Stromal cell of bone marrow (primary cell): Measurements from ENCODE around the gene XPOT.

Source experiments
- DNase-seq: peaks from one replicate; pipeline ENCODE4 v3.0.0-alpha.2; 2012; ENCODE audit warnings: low read depth

Gene XPOT

GRCh38 chr12:64427988-64428387 lies 23.8 kb downstream of the XPOT start:
- no peak for DNase-seq

DNA sequence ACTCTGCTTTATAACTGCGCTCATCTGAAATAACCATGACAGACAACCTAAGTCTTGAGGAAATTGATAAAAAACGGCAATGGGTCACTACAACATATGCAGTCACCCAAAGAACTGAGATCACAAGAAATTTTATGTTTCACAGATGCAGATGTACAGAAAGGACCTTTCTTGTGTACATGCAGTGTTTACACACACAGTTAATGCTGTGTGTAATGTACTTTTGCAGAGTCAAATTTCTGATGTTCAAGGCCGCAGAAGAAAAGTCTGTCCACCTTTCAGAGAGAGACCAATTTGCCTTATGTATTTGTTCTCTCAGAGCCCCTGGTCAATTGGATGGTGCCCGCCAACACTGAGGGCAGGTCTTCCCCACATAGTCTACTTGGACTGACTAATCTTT lies 24.8 kb downstream of the XPOT start:
- no peak for DNase-seq

DNA sequence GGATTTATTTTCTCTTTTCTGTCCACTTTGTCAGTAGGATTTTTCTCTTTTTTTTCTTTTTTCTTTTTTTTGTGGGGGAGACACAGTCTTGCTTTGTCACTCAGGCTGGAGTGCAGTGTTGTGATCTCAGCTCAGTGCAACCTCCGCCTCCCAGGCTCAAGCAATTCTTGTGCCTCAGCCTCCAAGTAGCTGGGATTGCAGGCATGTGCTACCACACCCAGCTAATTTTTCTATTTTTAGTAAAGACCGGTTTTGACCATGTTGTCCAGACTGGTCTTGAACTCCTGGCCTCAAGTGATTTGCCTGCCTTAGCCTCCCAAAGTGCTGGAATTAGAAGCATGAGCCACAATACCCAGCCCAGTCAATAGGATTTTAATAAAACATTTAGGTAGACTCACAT lies 26.7 kb downstream of the XPOT start:
- DNase-seq = no peak

GRCh38 chr12:64431791-64432190 lies 27.6 kb downstream of the XPOT start:
- DNase-seq = no peak

DNA sequence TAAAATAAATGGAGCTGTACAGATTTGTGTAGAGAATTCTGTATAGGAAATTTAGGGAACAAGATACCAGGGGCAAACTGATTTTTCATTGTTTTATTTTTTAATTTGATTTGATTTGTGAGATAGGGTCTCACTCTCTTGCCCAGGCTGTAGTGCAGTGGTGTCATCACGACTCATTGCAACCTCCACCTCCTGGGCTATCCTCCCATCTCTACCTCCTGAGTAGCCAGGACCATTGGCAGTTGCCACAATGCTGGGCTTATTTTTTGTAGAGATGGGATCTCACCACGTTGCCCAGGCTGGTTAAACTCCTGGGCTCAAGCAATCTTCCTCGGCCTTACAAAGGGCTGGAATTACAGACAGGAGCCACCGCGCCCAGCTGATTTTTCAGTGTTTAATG lies 29.7 kb downstream of the XPOT start:
- no peak for DNase-seq

- DNase-seq = no peak
Observed at GRCh38 chr12:64440100-64440499, 35.9 kb downstream of the XPOT start.

- no peak for DNase-seq
Observed at GRCh38 chr12:64445490-64445889, 41.3 kb downstream of the XPOT start.

DNA sequence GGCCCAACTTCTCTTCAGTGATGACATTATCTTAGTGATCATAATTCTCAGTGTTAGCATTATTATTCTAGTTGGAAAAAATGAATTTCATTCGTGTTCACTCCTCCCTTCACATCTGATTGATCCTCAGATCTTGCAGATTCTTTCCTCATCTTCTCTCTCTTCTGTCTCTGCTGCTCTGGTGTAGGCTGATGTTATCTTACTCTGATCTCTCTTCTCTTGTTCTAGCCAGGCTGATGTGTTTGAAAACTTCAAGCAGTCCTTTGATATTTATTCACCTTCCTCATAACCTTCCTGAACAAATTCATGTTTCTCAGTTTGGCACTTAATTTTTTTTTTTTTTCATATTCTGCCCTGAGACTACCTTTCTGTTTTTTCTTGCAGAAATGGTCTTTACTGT lies 42.1 kb downstream of the XPOT start:
- DNase-seq = no peak

DNA sequence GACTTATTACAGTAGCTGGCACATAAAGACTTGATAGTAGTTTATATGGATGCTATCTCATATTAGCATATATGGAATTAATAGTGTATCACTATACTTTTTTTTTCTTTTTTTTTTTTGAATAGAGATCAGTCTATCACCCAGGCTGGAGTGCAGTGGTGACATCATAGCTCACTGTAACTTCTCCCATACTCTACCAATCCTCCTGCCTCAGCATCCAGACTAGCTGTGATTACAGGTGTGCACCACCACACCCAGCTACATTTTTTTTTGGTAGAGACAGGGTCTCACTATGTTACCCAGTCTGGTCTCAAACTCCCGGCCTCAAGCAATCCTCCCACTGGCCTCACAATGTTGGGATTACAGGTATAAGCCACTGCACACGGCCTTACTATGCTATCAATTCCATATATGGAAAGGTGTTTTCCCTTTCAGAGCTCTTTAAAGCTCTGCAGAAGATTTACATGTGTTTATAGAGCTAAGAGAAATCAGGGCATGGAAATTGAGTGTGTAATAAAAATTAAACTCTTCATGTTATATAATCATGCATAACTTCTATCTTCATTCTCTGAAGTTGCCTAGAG lies 46.0 kb downstream of the XPOT start:
- no peak for DNase-seq

- DNase-seq = no peak
Observed at GRCh38 chr12:64450711-64451486, 46.7 kb downstream of the XPOT start.

- DNase-seq = peak; percentile 70
Observed at GRCh38 chr12:64451687-64452558, 47.7 kb downstream of the XPOT start, which contains the start of gene TBK1. TBK1 (plus strand) TSS chr12:64452120; CDS start chr12:64455871, 3,751 bp downstream.

GRCh38 chr12:64452559-64453329 lies 48.6 kb downstream of the XPOT start:
- DNase-seq = peak; percentile 85

GRCh38 chr12:64455506-64455905 lies 51.3 kb downstream of the XPOT start:
- no peak for DNase-seq

GRCh38 chr12:64456119-64456518 lies 51.9 kb downstream of the XPOT start:
- DNase-seq = no peak

DNA sequence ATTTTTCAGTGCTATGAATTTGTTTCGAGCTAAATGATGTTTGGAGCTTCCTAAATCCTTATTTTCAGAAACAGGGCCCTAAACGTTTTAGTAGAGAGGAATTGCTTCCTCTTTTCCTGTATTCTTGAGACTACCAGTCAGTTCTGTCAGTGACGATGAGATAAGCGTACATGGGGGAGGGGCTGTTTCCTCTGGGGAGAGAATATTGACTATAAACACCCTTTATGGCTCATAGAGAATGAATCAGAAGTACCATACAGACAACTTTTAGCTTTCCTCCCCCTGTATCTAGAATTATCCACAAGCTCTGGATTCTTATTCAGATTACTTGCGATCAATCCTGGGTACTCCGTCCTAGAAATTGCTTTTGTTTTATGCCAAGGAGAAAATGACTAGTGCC lies 52.8 kb downstream of the XPOT start:
- no peak for DNase-seq

DNA sequence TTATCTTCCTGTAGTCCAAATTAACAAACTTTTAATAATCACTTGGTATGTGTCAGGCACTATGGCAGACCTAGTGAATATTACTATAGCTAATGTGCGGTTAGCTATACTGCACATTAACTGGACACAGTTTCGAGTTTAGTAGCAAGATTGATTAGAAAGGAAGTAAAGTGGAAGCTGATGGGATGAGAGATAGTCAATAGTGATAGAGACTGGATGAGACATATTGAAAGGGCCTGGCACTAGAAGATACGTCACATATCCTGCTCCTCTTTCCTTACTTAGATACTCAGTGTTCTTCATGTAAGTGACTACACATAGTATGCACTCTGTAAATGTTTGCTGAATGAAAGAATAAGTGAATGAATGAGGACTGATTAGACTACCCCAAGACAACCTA lies 53.3 kb downstream of the XPOT start:
- DNase-seq = no peak

- DNase-seq = no peak
Observed at GRCh38 chr12:64457923-64458322, 53.7 kb downstream of the XPOT start.

DNA sequence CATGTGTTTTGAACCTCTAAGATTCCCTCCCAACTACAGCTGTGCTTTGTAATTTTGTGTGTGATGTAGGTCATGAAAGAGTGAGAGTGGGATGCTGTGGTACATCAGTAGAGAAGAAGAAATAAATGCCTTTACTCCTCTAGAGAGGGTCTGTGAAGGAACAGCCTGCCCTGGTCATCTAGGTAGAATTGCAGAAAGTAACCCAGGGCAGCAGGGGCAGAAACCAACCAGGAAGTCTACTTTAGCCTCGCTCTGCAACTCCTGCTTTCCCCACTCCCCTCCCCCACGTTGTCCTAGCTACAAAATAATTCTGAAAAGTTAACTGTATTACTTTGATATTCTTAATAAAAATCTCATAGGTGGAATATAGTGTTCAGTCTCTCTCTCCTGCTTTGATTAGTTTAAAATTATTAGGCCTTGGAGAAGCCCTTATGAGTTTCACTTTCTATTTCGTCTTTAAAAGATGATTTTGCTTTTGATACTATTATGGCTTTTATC lies 55.3 kb downstream of the XPOT start:
- no peak for DNase-seq

DNA sequence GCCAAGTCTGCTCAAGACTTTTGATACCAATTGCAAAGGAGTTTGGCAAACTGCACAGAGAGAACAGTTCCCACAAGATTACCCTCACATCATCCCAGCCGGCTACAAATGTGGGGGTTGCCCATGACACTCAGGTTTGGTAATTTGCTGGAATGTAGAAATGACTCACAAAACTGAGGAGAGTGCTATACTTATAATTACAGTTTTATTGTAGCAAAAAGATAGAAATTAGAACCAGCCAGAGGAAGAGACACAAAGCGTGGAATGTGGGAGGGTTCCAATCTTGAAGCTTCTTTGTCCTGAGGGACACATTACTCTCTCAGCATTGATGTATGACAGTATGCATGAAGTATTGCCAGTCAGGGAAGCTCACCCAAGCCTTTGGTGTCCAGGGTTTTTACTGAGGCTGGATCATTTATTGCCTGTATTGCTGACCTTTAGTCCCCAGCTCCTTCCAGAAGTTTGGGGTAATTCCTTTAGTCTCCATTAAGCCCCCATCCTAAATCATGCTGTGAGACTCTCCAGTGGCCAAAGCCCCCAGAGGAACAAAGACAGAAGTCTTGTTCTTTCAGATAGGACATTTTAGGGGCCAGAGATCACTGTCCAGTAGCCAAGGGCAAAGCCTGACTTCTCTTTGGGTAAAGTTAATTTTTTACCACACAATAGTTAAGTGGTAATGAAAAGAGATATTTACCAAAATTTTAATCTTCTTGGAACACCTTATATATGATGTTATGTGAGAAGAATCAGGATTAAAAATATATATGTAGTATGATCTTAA lies 57.6 kb downstream of the XPOT start:
- DNase-seq = peak; percentile 60

DNA sequence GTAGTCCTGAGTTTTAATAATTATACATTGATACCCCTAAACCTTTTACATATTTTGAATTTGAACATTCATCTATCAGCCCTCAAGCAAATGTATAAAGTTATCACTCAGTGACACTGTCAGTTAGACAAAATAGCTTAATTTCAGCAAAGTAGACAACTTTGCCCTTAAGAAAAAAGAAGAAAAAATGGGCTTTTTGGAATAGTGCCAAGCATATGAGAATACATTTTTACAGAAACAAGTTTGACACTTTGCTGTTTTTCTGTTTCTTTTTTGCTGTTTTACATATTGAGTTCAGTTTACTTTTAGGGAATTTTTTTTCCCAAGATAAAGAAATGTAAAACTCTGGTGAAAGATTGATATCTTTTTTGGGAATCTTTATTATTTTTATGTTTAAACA lies 62.0 kb downstream of the XPOT start:
- no peak for DNase-seq

DNA sequence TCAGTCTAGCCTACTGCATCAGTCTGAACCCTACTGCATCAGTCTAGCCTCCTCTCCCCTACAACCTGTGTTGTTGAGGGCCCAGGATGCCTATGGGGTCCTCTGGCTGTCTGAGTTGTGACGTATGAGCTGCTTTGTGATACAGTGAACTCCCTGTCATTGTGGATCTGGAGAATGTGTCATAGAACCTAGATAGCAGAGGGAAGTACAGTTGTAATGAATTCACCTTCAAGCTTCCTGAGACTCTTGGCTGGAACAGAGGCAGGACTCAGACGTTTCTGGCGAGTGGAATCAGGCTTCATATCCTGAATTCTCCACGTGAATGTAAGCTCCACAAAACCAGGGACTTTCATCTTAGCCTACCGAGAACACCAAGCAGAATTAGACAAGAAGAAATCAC lies 64.8 kb downstream of the XPOT start:
- DNase-seq = no peak
